Spleen (tissue), 11 donors: Measurements from ENCODE around the gene KAT6B. TPM values are rescaled to one million over a fixed set of nuclear protein-coding genes. Genes with fewer than 3 reads are reported as not detected.
A peak's percentile ranks its signal among the peaks of the same experiment; 100 is the strongest.

Experiments used
- DNase-seq: peaks from one replicate; pipeline ENCODE4 v3.0.0-alpha.2; 2020
- H3K27ac ChIP-seq, 8 donors: fragments of 200-600 bp; sonication (generic) in 7 of 8; 1 replicate in 4 of 8; 2 replicates in 4 of 8; pipeline versions ENCODE4 v1.5.0 to v1.8.0; 2016 to 2021; ENCODE audit warnings: inconsistent platforms in 4 of 8, mild to moderate bottlenecking in 4 of 8, moderate library complexity in 1 of 8
- H3K27me3 ChIP-seq, 7 donors: fragments of 200-600 bp; sonication (generic) in 6 of 7; replicated peaks in 1 of 7; 1 replicate in 4 of 7; 2 replicates in 3 of 7; pipeline versions ENCODE4 v1.5.0 to v1.8.0; 2016 to 2021; ENCODE audit warnings: inconsistent platforms in 3 of 7, mild to moderate bottlenecking in 1 of 7
- H3K36me3 ChIP-seq, 6 donors: fragments of 200-600 bp; sonication (generic) in 5 of 6; 1 replicate in 4 of 6; 2 replicates in 2 of 6; pipeline versions ENCODE4 v1.5.0 to v1.8.0; 2016 to 2021; ENCODE audit warnings: inconsistent platforms in 2 of 6
- H3K4me1 ChIP-seq, 6 donors: fragments of 200-600 bp; sonication (generic) in 5 of 6; 1 replicate in 3 of 6; 2 replicates in 3 of 6; pipeline versions ENCODE4 v1.5.0 to v1.8.0; 2016 to 2021; ENCODE audit warnings: inconsistent platforms in 3 of 6
- H3K4me3 ChIP-seq, 8 donors: fragments of 200-600 bp; sonication (generic) in 7 of 8; 1 replicate in 4 of 8; 2 replicates in 4 of 8; pipeline versions ENCODE4 v1.5.0 to v1.8.0; 2016 to 2021; ENCODE audit warnings: inconsistent platforms in 4 of 8, mild to moderate bottlenecking in 4 of 8, moderate library complexity in 2 of 8
- H3K9me3 ChIP-seq, 8 donors: fragments of 200-600 bp; sonication (generic) in 7 of 8; 1 replicate in 4 of 8; 2 replicates in 4 of 8; pipeline versions ENCODE4 v1.5.0 to v1.8.0; 2016 to 2021; ENCODE audit warnings: inconsistent platforms in 4 of 8
- CTCF ChIP-seq, 11 experiments: fragments of 200-600 bp in 7 of 11; fragments of 450-650 bp in 4 of 11; sonication (generic) in 4 of 11; IDR thresholded peaks in 8 of 11; conservative IDR thresholded peaks in 3 of 11; 1 replicate in 7 of 11; 2 replicates in 4 of 11; pipeline versions ENCODE4 v1.4.0 to v1.8.0; 2016 to 2021; ENCODE audit warnings: antibody characterized with exemption in 11 of 11, inconsistent platforms in 4 of 11, mild to moderate bottlenecking in 1 of 11
- POLR2A ChIP-seq, 3 donors: fragments of 450-650 bp; IDR thresholded peaks; one replicate each; pipeline ENCODE4 v1.5.1; 2017; ENCODE audit warnings: antibody characterized with exemption in 3 of 3, mild to moderate bottlenecking in 1 of 3
- POLR2AphosphoS5 ChIP-seq, 3 donors: sonication (generic); formaldehyde crosslinking; IDR thresholded peaks; one replicate each; pipeline ENCODE4 v1.5.1; 2017; ENCODE audit warnings: antibody characterized with exemption in 3 of 3
- WGBS, 5 donors: extraction: QIAGEN DNeasy Blood & Tissue Kit in 3 of 5; methylation state at CpG; one replicate each; pipeline versions ENCODE4 v1.1.5 to v1.1.7; 2013 to 2018; 5-methylcytosine and 5-hydroxymethylcytosine counted together
- intact Hi-C: fragments of 100-400 bp; cut with DNase I; formaldehyde crosslinking; loops from one replicate; pipeline ENCODE4 v1.15.0; 2023; ENCODE audit warnings: low total_unique reads
- polyA plus RNA-seq, 3 donors: library from polyadenylated mRNA; stranded (reverse); fragments of 200-250 nt; gene quantifications; one replicate each; pipeline ENCODE4 v1.2.1, GENCODE V29; 2013
- total RNA-seq, 7 donors: library from RNA; depleted of rRNA in 3 of 7; stranded (reverse); fragments of >200 nt in 3 of 7; fragmentation: NEBNext Ultra II Directional in 4 of 7; extraction: Animal tissue kit (Norgen Biotek cat#: 25700) in 4 of 7; gene quantifications; one replicate each; pipeline versions ENCODE4 v1.1.0 to v1.2.1, GENCODE V29; 2016 to 2021
- donor health status: healthy with polysubstance abuse.
- donor health status: DM: no; HTN: no; CAD: no; lungs with moderate emphysema.
- donor health status: DM: no; HTN: no; CAD: no.
- donor health status: Bipolar disorder and iron deficiency.
- donor health status: healthy.
- donor health status: DM: no; HTN: no; CAD: no.
- donor health status: DM: yes; HTN: yes; CAD: no.

The KAT6B gene
- total and polyA plus RNA-seq, 10 donors: 2.9 to 61.0 (median 46.0) TPM

- Histone ChIP-seq H3K9me3 (no peaks in the 10 kb centered on the region), H3K4me3 (no peak overlapping the region), H3K36me3 (no peaks in the 10 kb centered on the region), H3K27ac (no peak overlapping the region), H3K4me1 (peaks cover 0 to 5% (median 0%) of the 10 kb centered on the region in 6 donors), H3K27me3 (peaks cover 0 to 1% (median 0%) of the 10 kb centered on the region in 7 donors)
- DNase-seq: no peak
- 71 to 89% (median 79%) methylated on average over 4 to 7 of the region's 7 CpGs for WGBS, 5 donors
- intact Hi-C loops: no loop called here
- TF ChIP-seq CTCF (IDR thresholded peaks at IDR 0.05 in 8 of 11, conservative IDR thresholded peaks at IDR 0.05 in 3 of 11) (no peak), POLR2AphosphoS5 (IDR thresholded peaks at IDR 0.05) (no peak), POLR2A (IDR thresholded peaks at IDR 0.05) (no peak)
Measured at GRCh38 chr10:75038335-75038734, 211.9 kb downstream of the KAT6B start.

GRCh38 chr10:75040576-75040975 lies 214.2 kb downstream of the KAT6B start:
- Histone ChIP-seq H3K27me3 (peaks cover 0 to 18% (median 0%) of the 10 kb centered on the region in 7 donors), H3K27ac (no peak overlapping the region), H3K36me3 (no peaks in the 10 kb centered on the region), H3K9me3 (no peaks in the 10 kb centered on the region), H3K4me1 (peaks cover 0 to 10% (median 0%) of the 10 kb centered on the region in 6 donors), H3K4me3 (no peak overlapping the region)
- WGBS, 5 donors: 86 to 95% (median 92%) methylated on average over 9 of the region's 9 CpGs
- no peak for TF ChIP-seq POLR2AphosphoS5 (IDR thresholded peaks at IDR 0.05)
- TF ChIP-seq POLR2A (IDR thresholded peaks at IDR 0.05): no peak
- no peak for TF ChIP-seq CTCF (IDR thresholded peaks at IDR 0.05 in 8 of 11, conservative IDR thresholded peaks at IDR 0.05 in 3 of 11)
- intact Hi-C loops: no loop called here
- no peak for DNase-seq

GRCh38 chr10:75042292-75042974 lies 216.0 kb downstream of the KAT6B start:
- no peak for DNase-seq
- H3K27ac ChIP-seq: no peak overlapping the region
- intact Hi-C loops: no loop called here
- peaks cover 0 to 5% (median 0%) of the 10 kb centered on the region in 6 donors for H3K4me1 ChIP-seq
- TF ChIP-seq POLR2A (IDR thresholded peaks at IDR 0.05) (no peak), POLR2AphosphoS5 (IDR thresholded peaks at IDR 0.05) (no peak), CTCF (IDR thresholded peaks at IDR 0.05 in 8 of 11, conservative IDR thresholded peaks at IDR 0.05 in 3 of 11) (no peak)
- peaks cover 0 to 18% (median 0%) of the 10 kb centered on the region in 7 donors for H3K27me3 ChIP-seq
- no peaks in the 10 kb centered on the region for H3K9me3 ChIP-seq
- H3K4me3 ChIP-seq: no peak overlapping the region
- 96 to 100% (median 100%) methylated on average over 1 of the region's 1 CpG for WGBS, 5 donors
- H3K36me3 ChIP-seq: no peaks in the 10 kb centered on the region

GRCh38 chr10:75043256-75044131 lies 217.1 kb downstream of the KAT6B start:
- peaks cover 0 to 5% (median 0%) of the 10 kb centered on the region in 6 donors for H3K4me1 ChIP-seq
- WGBS, 5 donors: 34 to 60% (median 42%) methylated on average over 46 to 68 of the region's 68 CpGs
- peak; percentile 81 for DNase-seq
- H3K9me3 ChIP-seq: no peaks in the 10 kb centered on the region
- H3K27ac ChIP-seq: no peak overlapping the region
- peaks cover 0 to 18% (median 0%) of the 10 kb centered on the region in 7 donors for H3K27me3 ChIP-seq
- intact Hi-C loops: no loop called here
- TF ChIP-seq POLR2AphosphoS5 (IDR thresholded peaks at IDR 0.05): no peak
- TF ChIP-seq POLR2A (IDR thresholded peaks at IDR 0.05): no peak
- TF ChIP-seq CTCF (IDR thresholded peaks at IDR 0.05 in 8 of 11, conservative IDR thresholded peaks at IDR 0.05 in 3 of 11): no peak
- H3K4me3 ChIP-seq: peak overlapping the region in 6 of 8 donors; percentile 18 to 55 (median 30)
- H3K36me3 ChIP-seq: no peaks in the 10 kb centered on the region
